Spinal cord (tissue), 10 donors: Measurements from ENCODE around the gene ESPNL. TPM values are rescaled to one million over a fixed set of nuclear protein-coding genes. Genes with fewer than 3 reads are reported as not detected.

Source experiments
- DNase-seq, 6 donors: peaks; one replicate each; pipeline versions ENCODE4 v3.0.0 to v3.0.0-alpha.2; 2013 to 2015; ENCODE audit warnings: low spot score in 6 of 6, low read depth in 4 of 6
- H3K27ac ChIP-seq: one replicate; pipeline ENCODE4 v1.5.1; 2013; ENCODE audit warnings: low read depth, low read length, control low read depth
- H3K27me3 ChIP-seq: one replicate; pipeline ENCODE4 v1.6.1; 2013; ENCODE audit warnings: low read length; ENCODE audit not compliant: control insufficient read depth, insufficient read depth
- H3K36me3 ChIP-seq: one replicate; pipeline ENCODE4 v1.6.1; 2013; ENCODE audit warnings: low read length; ENCODE audit not compliant: control insufficient read depth, insufficient read depth
- H3K4me1 ChIP-seq: one replicate; pipeline ENCODE4 v1.6.1; 2013; ENCODE audit warnings: low read length; ENCODE audit not compliant: control insufficient read depth, insufficient read depth
- H3K4me3 ChIP-seq: one replicate; pipeline ENCODE4 v1.5.1; 2013; ENCODE audit warnings: low read depth, low read length, control low read depth
- H3K9me3 ChIP-seq: one replicate; pipeline ENCODE4 v1.6.1; 2013; ENCODE audit warnings: low read length; ENCODE audit not compliant: control insufficient read depth, insufficient read depth
- WGBS: methylation state at CpG from one replicate; pipeline ENCODE4 v1.1.5; 2013; ENCODE audit warnings: missing lambda C conversion rate; ENCODE audit not compliant: insufficient coverage; 5-methylcytosine and 5-hydroxymethylcytosine counted together
- polyA plus RNA-seq, 2 donors: library from polyadenylated mRNA; unstranded; fragments of 120-200 nt; gene quantifications; one replicate each; pipeline ENCODE4 v1.2.1, GENCODE V29; 2013; ENCODE audit not compliant: insufficient read length in 2 of 2
- total RNA-seq, 2 donors: library from RNA; depleted of rRNA in 1 of 2; stranded (reverse); fragments of 120-200 nt in 1 of 2; fragments of >200 nt in 1 of 2; gene quantifications; one replicate each; pipeline versions ENCODE4 v1.2.3 to v1.2.4, GENCODE V29; 2013 to 2014
- donor health status: healthy.

The ESPNL gene
- total and polyA plus RNA-seq, 4 donors: 0.43 to 4.3 (median 0.70) TPM

DNA sequence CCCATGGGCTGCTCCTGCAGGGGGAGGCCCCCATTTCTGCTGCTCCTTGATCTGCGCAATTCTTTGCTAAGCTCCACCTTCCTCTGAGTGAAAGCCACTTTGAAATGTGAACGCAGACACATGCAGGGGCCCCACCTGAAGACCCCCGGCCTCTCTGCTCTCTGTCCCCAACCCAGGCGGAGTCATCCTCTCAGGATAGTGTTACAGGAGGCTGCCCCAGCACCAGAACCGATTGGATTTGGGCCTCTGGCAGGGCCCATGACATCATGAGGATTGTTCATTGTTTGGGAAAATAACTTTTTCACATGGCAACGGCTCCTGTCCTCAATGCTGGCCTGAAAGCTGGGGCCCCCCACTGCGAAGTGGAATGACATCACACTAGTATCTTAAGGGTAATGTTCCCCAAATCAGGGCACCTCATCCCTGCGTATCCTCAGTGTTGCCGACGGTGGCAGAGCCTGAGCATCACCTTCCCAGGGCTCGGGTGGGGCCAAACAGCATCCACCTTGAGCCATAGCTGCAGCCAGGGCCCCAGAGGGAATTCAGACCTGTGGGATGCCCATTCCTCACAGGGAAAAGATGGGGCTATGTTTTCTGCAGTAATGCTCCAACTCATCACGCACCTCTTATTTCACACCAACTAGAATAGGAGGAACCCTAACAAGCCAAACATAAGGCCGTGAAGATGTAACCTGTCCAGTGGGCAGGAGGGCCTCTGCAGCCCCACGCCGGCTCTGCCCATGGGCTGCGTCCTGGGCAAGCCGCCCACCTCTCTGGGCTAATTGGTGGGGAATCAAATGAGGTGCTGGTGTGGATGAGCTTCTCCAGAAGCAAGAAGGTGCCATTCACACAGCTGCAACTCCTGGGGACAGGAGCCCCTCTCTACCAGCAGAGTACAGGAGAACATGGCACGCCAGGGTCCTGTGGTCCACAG, 55.9 kb downstream of the ESPNL start:
- no peak for DNase-seq
- H3K27ac ChIP-seq: no peak overlapping the region
- H3K4me1 ChIP-seq: peaks cover 25% of the 10 kb centered on the region
- no peaks in the 10 kb centered on the region for H3K9me3 ChIP-seq
- peaks cover 26% of the 10 kb centered on the region for H3K27me3 ChIP-seq
- WGBS: 80% methylated on average over 17 of the region's 18 CpGs
- no peak overlapping the region for H3K4me3 ChIP-seq
- no peaks in the 10 kb centered on the region for H3K36me3 ChIP-seq

DNA sequence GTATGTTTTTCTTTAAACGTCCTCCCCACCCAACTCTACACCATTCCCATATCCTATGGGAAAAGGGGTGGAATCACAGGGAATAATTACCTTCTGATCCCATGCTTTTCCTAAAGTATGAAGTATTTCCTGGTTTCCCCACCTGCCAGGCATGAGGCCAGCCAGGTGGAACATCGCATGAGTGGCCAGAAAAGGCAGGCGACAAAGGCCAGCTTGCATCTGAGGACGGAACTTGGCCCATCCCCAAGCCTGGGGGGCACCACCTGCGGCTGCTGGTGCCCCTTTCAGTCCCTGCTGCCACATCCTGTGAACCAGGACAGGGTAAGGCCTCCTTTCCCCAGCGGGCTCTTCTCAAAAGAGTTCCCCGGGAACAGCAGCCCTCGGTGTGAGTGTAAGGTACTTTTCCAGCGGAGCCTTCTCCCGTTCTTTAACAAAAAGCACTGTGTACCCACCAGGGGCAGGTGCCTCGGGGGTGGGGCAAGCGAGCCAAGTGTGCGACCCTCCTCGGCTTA, 57.4 kb downstream of the ESPNL start:
- Histone ChIP-seq H3K4me1 (peaks cover 25% of the 10 kb centered on the region), H3K9me3 (no peaks in the 10 kb centered on the region), H3K4me3 (no peak overlapping the region), H3K27ac (no peak overlapping the region), H3K36me3 (peaks cover 6% of the 10 kb centered on the region), H3K27me3 (peaks cover 28% of the 10 kb centered on the region)
- 61% methylated on average over 7 of the region's 14 CpGs for WGBS
- no peak for DNase-seq

DNA sequence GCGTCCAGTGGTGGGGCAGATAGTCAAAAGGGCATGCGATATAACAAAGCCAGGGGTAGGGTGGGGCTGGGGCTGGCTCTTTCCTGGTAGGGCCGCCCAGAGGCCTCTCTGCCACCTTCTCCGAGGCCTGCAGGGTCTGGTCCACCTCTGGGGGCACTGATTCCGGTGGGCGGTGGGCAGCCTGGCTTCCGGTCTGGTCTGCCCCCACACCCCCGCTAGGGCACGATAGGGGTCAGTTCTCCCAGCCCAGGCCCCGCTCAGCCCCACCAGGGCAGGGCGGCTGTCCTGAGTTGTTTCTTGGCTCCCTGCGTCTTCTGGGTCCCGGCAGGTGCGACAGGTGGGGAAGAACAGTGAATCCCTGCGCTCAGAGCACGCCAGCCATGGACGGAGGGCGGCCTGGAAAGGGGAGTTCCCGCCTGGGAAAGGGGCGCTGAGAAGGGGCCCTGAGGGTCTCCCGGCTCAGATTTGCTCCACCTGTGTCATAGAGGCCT, 57.9 kb downstream of the ESPNL start:
- Histone ChIP-seq H3K27ac (no peak overlapping the region), H3K36me3 (peaks cover 7% of the 10 kb centered on the region), H3K4me3 (no peak overlapping the region), H3K4me1 (peaks cover 28% of the 10 kb centered on the region), H3K9me3 (no peaks in the 10 kb centered on the region), H3K27me3 (peaks cover 33% of the 10 kb centered on the region)
- DNase-seq: no peak
- WGBS: 43% methylated on average over 21 of the region's 21 CpGs

DNA sequence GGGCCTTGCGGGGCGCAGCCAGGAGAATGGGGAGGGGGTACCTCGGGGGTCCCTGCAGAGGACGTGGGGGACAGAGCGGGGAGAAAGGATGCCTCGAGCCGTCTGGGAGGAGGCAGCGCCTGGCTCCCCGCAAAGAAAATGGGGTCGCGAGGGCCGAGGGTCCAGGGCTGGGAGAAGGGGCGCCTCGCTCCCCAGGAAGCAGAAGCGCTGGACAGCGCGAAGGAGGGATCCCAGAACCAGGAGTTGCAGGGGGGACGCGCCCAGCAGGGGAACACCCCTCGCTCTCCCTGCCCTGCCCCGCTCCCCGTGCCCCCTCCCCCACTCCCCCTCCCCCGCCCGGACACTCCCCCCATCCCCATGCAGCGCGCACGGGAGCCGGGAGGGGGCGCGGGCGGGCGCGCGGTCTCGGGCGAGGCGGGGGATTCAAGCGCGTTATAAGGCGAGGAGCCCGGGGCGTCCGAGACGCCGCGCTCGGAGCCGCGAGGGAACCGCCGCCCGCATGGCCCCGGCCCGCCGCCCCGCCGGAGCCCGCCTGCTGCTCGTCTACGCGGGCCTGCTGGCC, 58.5 kb downstream of the ESPNL start, which contains the start of gene ERFE:
Gene ERFE (plus strand): TSS at position 462 of the 562 bp plus-strand sequence. CDS start 38 bp downstream, at position 500.
- Histone ChIP-seq H3K36me3 (peaks cover 7% of the 10 kb centered on the region), H3K4me1 (peaks cover 33% of the 10 kb centered on the region), H3K9me3 (no peaks in the 10 kb centered on the region), H3K4me3 (no peak within 1 kb of the TSS), H3K27me3 (peaks cover 38% of the 10 kb centered on the region), H3K27ac (no peak within 1 kb of the TSS)
- 6% methylated on average over 54 of the region's 61 CpGs for WGBS
- DNase-seq: peak in 5 of 6 donors; percentile 4 to 76 (median 22)

DNA sequence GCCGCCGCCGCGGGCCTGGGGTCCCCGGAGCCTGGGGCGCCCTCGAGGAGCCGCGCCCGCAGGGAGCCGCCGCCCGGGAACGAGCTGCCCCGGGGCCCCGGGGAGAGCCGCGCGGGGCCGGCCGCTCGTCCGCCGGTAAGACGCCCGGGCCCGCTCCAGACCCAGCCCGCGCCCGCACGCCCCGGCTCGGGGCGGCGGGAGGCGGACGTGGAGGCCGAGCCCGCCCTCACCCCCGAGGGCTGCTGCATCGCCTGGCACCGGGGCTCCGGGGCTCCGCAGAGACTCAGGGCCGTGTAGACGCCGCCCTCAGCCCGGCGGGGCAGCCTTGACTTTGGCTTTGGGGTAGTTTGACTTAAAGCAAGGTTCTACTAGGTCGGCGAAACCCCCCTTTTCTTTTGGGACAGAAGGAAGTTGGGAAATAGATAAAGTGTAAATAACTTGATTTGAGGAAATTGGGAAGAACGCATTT, 59.0 kb downstream of the ESPNL start:
- Histone ChIP-seq H3K9me3 (no peaks in the 10 kb centered on the region), H3K36me3 (peaks cover 7% of the 10 kb centered on the region), H3K4me3 (no peak overlapping the region), H3K27me3 (peaks cover 38% of the 10 kb centered on the region), H3K27ac (no peak overlapping the region), H3K4me1 (peaks cover 33% of the 10 kb centered on the region)
- DNase-seq: no peak
- WGBS: 2% methylated on average over 52 of the region's 52 CpGs

DNA sequence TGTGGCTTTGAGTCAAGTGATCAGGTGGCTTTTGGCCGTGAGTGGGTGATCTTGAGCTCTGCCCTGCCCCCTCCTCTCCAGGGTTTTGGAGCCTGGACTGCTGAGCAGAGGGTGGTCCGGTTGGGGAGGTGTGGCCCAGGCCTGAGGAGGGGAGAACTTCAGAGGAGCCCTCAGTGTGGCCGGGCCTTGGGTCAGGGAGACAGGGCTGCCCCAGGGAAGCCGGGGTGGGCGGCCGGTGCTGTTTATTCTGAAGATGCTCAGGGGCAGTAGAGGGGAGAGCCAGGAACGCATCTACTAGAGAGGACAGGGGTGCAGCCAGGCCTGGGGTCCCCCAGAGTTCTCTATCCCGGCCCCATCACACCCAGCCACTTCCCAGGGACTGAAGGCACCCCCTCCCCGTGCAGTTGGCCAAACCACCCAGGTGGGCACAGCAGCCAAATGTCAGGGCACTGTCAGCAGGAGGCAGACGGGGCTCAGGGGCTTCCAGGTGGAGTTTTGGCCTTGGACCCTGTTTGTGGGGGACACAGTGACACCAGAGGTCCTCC, 59.6 kb downstream of the ESPNL start:
- Histone ChIP-seq H3K36me3 (peaks cover 7% of the 10 kb centered on the region), H3K27ac (no peak overlapping the region), H3K27me3 (peaks cover 42% of the 10 kb centered on the region), H3K4me3 (no peak overlapping the region), H3K9me3 (no peaks in the 10 kb centered on the region), H3K4me1 (peaks cover 36% of the 10 kb centered on the region)
- no peak for DNase-seq
- WGBS: 59% methylated on average over 9 of the region's 10 CpGs

DNA sequence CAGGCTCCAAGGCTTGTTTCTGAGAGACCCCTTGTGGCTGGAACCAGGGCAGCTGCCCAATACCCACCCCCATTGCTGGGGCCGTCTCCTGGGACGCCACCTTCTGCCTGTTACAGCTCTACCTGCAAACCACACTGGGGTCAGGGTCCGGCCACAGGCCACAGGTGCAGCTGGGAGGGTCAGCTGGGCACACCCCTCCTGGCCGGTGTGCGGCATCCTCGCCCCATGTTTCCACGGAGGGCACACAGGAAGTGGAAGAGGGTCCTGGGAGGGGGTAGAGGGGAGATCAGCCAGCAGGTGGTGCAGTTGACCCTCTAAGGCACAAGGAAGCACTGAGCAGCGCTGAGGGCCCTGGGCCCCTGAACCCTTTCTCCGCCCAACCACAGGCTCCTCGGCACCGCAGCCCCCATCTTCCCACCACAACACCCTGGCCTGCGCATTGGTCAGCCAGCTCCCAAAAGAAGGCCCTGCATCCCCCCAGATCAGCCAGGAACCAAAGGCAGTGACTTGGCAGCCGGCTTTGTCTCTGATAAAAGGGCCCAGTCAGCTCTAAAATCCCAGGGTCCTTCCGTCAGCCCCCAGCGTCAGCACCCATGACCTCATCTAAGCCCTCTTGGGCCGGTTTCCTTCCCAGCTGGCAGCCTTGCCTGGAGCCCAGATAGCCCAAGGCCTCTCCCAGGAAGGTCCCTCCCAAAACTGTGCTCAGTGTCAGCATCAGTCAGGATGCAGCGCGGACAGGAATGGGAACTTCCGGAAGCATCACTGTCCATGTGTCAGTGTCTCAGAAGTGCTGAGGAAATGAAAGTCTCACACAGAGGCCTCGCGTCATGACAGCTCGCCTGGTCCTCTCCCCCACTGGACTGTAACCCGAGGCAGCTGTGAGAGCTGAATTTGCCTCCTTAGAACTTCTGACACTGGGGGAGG, 60.3 kb downstream of the ESPNL start:
- Histone ChIP-seq H3K4me1 (peaks cover 36% of the 10 kb centered on the region), H3K27ac (no peak overlapping the region), H3K27me3 (peaks cover 45% of the 10 kb centered on the region), H3K4me3 (no peak overlapping the region), H3K9me3 (no peaks in the 10 kb centered on the region), H3K36me3 (peaks cover 11% of the 10 kb centered on the region)
- 64% methylated on average over 22 of the region's 23 CpGs for WGBS
- DNase-seq: peak in 1 of 6 donors; percentile 42

DNA sequence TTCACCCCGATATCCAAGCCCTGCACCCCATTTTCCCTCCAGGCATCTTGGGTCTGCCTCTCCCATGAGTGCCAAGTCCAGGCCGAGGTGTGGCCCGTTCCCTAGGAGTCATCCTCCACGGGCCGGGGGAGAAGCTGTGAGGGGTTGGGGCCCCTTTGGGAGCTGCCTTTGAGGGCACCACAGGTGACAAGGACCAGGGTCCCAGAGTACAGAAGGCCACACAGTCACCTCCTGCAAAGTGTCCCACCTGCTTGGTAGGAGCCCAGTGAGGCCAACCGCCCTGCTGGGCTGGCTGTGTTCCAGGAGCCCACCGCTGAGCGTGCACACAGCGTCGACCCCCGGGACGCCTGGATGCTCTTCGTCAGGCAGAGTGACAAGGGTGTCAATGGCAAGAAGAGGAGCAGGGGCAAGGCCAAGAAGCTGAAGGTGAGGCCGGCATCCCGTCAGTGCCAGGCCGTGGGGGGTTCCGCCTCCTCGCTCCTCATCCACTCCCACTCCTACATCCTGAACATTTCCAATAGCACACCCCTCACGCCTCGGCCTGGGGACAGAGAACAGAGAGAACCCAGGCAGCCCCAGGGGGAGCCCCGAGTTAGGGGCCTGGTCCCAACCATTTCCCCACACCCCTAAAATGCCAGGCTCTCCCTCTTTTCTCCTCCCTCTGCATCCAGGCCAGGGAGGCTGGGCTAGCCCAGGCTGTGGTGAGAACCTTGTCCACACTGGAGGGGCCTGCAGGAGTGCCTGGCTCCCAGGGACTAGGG, 61.3 kb downstream of the ESPNL start:
- peaks cover 18% of the 10 kb centered on the region for H3K36me3 ChIP-seq
- no peak overlapping the region for H3K27ac ChIP-seq
- WGBS: 78% methylated on average over 19 of the region's 21 CpGs
- DNase-seq: no peak
- peaks cover 36% of the 10 kb centered on the region for H3K4me1 ChIP-seq
- no peaks in the 10 kb centered on the region for H3K9me3 ChIP-seq
- H3K27me3 ChIP-seq: peaks cover 45% of the 10 kb centered on the region
- H3K4me3 ChIP-seq: no peak overlapping the region
